NCI-H2081 treated with DMSO at 0.1 percent for 48 hours (cell line): ENCODE data around the gene ERBB4.
"Not testable (repeated sequence)": the region's sequence is repeated elsewhere in the genome, so short reads cannot be mapped to it uniquely, and the experiment has no call there.

Source experiments
- DNase-seq: peaks from one replicate; lab custom pipeline; 2025; lab: John Stamatoyannopoulos, UW

ERBB4 gene

DNA sequence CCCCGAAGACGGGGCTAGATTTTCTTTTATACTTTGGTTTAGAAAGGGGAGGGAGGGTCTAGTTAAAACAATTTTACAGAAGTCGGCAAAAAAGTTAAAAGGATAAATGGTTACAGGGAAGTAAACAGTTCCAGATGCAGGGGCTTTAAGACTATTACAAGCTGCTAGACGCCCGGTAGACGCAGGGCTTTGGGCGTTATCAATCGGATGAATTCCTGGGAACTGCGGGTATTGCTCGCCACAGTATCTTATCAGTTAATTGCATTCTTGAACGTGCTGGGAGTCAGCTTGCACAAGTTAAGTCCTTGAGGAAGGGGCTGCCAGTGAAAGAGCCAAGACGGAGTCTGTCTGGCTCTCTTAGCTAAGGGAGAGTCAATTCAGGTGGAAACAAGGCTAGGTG, 946.6 kb downstream of the ERBB4 start:
- not testable (repeated sequence) for DNase-seq

DNA sequence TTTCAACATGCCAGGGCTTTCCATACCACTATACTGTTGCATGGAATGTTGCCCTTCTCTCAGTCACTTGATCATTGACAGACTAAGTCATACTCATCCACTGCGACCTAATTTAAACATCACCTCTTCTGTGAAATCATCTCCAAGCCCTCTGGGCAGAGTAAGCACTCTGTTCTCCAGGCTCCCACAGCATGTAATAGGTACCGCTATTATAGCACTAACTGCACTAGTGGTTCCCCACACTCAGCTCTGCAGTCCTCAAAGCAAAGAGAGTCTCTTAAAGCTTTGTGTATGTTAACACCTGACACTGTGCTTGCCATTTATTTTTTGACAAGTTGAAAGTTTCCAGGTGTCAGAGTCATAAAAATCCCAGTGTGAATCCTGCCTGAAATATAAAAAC, 947.2 kb downstream of the ERBB4 start:
- no peak for DNase-seq

DNA sequence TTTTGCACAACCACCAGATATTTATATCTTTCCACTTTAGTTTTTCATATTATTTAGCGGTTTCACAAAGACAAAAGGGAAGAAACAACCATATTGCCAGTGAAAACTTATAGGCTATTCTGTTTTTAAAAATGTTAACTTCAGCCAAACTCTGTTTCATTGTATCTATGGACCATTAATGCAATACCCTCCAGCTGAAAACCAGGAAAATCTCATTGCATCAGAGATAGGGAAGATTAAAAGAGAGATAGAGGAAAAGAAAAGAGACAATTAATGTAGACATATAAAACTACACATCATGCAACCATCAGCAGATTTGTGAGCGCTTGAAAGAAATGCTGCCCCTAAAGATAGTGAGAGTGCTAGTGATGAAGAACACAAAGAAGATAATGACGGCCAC, 970.2 kb downstream of the ERBB4 start:
- no peak for DNase-seq

DNA sequence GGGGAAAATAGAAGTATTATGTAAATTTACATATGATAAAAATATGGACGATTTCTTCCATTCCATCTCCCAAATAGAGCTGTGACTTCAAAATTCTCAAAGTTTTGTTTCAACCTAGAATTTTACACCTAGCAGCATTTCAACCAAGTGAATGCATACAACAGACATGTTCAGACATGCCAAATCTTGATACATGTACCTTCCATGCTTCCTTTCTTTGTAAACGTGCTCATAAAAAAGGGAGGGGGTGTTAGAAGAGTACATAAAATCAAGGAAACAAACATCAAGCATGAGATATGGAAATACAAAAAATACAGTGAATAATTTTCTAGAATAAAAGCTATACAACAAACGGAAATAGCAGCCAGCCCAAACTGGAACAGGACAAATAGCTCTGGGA, 974.2 kb downstream of the ERBB4 start:
- no peak for DNase-seq

DNA sequence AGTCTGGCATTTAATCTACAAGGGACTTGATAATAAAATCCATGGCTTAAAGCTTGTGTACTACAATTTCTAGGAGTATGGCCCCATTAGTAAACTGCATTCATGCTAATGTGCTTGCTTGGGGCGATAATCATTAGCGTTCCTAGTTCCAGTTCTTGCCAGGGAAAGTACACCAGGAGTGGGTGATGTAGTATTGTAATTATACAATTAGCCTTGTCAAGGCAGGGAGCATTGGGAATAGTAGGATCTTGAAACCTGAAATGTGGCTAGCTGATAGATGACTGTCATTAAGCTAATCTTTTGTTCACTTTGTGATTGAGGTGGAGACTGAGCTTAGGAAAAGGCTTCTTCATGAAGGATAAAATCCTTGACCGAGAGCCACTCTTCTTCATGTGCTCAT, 993.0 kb downstream of the ERBB4 start:
- no peak for DNase-seq

DNA sequence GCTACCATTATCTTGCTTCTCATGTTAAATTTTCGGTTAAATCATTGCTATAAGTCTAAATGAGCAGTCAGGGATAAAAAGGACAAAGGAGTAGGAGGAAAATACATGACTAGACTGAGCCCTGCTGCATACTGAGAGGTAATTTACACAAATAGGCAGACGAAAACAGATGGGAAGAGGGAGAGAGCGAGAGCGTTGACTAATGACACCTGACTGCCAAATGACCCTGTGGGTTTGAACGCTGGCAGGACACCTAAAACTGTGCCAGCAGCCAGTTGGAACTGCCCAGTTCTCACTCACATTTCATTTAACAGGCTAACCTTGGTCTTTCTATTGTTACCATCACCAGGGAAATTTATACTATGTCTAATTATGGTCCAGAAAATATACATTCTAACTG, 1004.0 kb downstream of the ERBB4 start:
- peak; percentile 92 for DNase-seq

DNA sequence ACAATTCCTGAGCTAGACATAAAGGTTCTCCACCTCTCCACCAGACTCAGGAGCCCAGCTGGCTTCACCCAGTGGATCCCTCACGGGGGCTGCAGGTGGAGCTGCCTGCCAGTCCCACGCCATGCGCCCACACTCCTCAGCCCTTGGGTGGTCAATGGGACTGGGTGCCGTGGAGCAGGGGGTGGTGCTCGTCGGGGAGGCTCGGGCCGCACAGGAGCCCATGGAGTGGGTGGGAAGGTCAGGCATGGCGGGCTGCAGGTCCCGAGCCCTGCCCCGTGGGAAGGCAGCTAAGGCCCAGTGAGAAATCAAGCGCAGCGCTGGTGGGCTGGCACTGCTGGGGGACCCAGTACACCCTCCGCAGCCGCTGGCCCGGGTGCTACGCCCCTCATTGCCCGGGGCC, 1014.4 kb downstream of the ERBB4 start:
- DNase-seq = not testable (repeated sequence)

DNA sequence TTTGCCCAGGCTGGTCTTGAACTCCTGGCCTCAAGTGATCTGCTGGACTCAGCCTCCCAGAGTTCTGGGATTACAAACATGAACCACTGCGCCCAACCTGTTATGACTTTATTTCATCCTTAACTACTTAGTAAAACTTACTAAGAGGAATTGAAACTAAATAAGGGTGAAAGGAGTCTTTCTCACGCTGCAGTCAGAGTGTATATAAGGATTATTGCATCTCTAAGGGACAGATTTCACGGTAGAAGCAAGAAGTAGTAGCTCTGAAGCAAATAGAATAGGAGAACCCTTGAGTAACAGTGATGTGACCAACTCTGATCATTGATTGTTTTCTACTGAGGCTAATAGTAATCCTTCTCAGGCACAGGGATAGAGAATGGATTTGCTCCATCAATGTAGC, 1022.1 kb downstream of the ERBB4 start:
- no peak for DNase-seq

DNA sequence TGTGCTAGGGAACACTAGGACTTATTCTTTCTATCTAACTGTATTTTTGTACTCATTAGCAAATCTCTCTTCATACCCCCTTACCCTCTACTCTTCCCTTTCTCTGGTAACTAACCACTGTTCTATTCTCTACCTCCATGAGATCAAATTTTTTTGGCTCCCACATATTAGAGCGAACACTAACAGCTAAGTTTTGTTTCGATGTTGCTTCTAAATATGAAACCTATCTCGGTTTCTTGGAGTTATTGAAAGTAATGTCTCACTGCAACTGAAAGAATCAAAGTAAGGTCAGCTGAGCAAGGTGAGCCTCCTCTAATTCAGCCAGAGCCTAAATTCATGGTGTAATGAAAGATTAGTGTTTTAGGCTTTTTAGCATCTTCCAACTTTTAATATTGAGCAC, 1024.6 kb downstream of the ERBB4 start:
- DNase-seq = no peak

DNA sequence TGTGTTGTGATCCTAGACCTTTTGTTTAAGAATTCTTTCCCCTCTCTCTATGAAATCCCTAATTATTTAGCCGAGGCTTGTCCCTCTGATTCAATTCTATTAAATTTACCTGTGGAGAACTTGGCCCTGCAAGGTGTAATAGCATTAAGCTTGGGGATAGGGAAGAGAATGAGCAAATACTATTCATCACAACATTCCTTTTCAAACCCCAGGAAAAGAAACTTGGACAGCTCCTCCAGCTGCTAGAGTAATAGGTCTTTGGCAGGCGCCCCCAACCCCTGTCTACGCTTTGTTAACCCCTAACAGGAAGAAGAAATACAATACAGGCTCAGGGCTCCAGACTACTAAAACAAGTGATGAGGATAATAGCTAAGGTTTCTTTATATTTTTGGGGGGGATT, 1025.2 kb downstream of the ERBB4 start:
- DNase-seq = no peak

DNA sequence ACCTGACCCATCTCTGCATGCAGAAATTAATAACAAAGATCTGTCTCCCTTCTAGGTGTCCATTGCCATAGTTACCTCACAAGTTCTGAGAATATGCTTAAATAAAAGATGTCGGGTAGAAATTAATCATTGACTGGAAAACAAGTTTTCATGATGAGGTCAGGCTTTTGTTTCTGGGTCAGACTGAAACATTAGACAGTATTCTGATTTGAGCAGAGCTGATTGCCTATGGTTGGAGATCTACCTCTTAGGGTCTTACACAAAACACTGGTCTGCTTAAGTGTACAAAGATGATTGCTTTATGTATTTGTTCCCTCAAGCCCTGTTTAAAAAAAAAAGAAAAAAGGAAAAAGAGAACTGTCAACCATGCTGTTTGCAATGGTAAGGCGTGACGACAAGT, 1025.8 kb downstream of the ERBB4 start:
- no peak for DNase-seq

DNA sequence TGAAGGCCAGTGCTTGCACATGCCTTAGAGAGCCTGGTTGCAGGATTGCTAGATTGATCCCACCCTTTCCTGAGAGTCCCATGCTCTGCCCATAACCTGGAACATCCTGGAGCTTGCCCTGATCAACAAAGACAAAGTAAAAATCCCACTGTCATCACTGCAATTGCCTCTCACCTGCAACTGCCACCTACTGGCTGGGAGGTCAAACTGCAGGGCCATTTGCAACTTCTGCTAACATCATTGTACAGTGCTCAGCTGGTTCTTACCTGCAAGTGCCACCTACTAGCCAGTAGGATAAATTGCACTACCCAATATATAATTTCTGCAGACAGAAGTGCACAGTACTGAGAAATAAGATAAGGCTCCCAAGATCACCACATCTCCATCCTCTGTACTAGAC, 1034.7 kb downstream of the ERBB4 start:
- DNase-seq = no peak

DNA sequence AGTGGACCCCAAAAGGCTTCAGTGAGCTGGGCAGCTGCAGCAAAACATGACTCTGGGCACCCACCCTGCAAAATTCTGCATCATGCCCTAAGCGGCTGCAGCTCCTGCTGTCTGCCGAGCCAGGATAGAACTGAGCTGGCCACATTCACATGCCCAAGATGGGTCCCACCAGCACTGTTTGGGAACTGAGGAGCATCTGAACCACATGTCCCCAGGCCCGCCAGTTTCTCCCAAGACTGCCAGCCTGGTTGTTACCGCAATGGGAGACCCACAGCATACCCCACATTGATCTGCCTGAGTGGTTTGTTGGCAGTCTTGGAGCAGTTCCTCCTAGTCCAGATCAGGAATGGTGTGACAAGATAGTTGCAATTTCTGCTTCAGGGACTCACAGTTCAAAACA, 1035.4 kb downstream of the ERBB4 start:
- DNase-seq = no peak

DNA sequence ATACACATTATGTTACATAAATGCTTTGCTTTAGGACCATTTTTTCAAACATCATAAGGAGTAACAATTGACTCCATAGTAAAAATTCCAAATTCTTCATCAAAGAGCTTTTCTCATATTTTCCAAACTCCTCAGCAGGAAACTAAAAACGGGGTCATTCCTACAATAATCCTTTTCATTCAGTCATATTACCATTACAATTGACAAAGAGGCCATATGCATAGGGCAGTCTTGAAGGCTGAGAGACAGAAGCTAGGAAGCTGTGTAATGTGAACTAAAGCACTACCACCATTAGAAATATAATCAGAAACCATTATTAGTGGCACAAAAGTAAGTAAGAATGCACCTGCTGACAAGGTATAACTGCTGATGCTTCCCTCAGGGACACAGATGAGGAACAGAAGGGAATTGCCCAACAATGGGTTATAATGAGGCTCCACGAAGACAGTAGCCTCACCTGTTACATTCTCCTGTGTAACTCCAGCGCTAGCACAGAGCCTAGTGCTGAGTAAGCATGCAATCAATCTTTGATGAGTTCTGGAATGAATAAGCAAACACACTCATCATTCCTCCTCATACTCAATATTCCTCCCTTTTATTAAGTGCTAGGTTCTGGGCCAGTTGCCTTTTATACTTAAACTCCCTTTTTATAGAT, 1039.9 kb downstream of the ERBB4 start:
- DNase-seq = no peak

DNA sequence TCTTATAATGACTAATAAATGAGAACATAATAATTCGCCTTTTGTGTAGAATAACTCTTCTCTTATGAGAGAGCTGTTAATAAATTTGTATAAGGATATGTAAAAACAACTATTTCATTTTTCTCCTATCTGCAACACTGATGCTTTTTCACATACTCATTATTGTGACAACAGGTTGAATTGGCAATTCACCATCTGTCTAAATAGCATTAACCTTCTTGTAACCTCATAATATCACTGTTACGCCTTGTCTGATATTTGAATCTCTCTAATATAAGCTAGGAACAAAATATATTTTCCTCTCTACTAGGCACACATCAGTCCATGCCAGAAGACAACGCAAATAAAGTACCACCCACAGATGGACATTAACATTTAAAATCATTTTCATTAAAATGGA, 1043.3 kb downstream of the ERBB4 start:
- DNase-seq = no peak

DNA sequence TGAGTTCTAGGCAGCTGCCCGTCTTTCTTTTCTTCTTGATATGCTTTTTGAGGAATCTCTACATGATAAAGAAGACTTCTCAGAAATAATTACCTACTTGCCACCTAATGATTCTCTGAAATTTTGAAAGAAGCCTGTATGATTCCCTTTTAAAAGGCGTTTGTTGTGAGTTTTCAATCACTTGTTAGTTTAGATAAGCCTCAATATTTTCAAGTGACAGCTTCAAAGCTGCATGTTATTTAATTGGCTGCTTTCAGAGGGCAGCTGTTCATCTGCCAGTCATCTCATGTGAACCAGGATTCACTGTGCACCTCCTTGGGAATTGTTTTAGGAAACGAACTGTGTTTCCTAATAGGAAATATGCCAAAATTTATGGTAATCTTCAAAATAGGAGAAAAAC, 1044.1 kb downstream of the ERBB4 start:
- DNase-seq = no peak

DNA sequence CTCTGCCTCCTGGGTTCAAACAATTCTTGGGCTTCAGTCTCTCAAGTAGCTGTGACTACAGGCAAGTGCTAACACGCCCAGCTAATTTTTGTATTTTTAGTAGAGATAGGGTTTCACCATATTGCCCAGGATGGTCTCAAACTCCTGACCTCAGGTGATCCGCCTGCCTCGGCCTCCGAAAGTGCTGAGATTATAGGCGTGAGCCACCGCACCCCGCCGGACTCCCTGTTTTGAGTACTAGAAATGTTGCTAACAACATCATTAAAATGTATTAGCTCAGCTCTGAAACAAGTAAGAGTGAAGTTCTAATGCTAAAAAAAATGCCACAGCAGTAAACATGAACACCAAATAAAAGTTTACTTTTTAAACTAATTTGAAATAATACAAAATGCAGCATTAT, 1044.5 kb downstream of the ERBB4 start:
- no peak for DNase-seq

DNA sequence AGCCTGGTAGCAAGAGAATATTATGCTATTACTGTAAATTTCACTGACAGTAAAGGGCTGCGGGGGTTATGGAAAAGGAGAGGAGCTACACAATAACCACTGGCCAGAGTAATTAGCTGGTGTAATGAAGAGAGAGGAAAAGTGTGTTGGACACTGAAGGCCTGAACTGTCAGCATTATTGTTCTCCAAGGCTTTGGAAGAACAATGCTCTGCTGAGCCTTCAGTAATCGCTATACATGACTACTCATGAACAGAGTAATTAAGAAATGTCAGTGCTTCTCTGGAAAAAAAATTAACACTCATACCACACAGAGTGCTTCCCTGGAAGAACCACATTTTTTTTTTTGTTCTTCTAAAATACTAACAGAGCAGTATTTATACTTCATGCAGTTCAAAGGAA, 1050.9 kb downstream of the ERBB4 start:
- DNase-seq = no peak

DNA sequence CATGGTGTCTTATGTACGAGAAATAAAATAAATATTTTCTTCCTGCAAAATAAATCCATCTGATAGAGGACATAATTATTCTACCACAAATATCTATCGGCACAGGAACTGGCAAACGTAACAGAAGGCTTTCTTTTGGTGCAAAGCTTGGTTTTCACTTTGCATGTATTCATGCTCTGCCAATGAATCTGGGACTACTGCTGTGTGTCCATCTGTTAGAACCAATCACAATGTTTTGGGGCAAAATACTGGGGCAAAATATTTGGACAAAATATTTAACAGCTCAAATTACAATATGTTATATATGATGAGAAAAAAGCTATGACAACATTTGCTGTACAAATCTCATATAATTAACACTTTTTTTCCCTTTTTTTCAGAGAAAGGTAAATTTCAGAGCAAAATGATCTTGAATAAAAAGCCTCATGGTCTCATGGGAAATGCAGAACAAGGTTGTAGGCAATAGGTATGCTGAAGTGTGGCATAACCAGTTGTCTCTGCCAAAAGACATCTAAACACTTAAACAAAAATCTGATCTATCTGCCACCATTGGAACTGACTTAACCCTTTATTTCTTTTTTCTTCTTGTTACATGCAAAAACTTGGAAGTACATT, 1059.0 kb downstream of the ERBB4 start:
- no peak for DNase-seq

DNA sequence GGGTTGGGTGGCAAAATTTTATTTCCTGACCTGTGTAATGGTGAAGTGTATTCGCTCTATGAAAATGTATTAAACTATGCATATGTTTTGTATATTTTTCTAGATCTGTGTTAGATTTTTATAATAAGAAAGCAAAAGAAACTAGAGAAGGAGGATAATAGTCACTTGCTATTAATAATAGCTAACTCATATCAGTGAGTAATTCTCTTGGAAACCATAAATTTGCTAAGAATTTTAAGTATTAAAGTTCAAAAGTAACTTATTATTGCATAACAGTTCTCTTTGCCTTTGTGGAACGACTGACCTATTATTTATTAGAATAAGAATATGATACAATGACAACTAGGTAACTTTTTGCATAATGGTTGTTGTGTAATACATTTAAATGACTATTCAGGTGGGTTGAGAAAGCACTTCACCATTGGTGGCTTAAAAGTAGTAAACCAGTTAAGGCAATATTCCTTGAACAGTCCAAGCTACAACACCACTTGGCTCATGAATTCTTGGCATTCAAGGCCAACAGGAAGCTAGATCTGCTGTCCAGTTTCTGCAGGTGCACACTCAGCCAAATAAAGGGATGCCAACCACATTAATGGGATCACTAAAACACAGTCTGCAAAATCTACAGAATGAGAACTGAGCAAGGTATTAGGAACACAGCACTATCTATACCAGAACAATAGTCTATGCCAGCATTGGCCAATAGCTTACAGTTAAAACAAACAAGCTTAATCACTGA, 1060.9 kb downstream of the ERBB4 start:
- no peak for DNase-seq

DNA sequence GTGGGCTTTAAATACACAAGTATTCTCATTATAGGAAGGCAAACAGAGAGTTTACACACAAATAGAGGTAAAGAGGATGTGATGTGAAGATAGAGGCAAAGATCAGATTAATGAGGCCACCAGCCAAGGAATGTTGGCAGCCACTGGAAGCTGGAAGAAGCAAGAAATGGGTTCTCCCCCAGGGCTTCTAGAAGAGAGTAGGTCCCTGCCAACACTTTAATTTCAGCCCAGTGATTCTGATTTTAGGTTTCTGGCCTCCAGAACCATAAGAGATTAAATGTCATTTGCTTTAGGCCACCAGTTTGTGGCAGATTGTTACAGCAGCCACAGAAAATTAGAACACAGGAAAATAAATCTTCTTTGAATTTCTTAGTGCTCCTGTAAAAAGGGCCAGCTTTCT, 1065.5 kb downstream of the ERBB4 start:
- DNase-seq = no peak

DNA sequence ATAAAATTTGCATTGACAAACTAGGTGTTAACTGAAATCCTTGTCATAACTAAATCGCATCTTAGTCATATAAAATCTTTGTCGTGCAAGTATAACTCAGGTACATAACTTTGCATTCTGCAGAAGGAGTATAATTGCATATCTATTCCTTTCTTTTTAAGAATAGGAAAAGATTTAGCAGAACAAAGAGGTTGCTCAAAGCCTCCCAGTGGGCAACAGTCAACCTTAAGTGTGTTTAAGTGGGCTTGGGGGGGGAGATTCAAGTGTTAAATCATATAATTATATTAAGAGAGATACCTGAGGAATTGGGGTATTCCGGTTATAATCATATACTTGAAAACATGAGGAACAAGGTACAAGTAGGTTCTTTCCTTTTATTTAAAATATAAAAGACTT, 1068.9 kb downstream of the ERBB4 start:
- DNase-seq = no peak

DNA sequence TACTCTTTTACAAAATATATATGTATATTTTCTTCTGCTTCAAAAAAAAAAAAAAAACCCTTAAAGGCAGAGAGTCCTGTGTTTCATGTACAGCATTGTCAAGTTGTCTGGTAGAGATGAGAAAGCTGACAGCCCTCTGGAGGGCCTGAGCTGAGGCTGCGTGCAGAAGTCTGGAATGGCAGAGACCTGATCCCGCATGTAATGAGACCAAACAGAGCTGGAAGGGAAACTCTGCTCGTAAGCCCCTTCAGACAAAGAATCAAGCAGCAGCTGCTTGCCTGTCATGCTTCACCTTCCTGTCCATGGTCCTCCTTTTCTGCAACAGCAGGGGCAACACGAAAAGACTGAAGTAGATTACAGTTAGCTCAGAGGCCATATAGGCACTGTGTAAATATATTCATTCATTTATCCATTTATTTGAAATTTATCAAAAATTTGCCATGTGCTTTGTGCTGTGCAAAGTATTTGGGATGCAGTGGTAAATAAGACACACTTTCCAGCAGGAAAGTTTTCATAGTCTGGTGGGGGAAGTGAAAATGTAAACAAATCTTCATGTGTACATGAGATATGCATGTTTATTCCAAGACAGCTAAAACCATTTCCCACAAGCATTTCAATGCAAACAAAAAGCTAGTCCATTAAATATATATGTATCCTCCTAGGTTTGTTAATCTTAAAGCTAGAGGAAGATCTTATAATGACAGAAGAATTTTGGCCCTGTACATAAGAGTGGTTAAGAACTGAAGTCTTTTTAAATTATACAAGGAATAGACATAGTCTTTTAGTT, 1069.5 kb downstream of the ERBB4 start:
- no peak for DNase-seq
